Stimulated activated CD8-positive, alpha-beta memory T cell treated with anti-CD3 and anti-CD28 coated beads, Interleukin-12 subunit alpha, Interleukin-12 subunit beta, amount 100 ng/mL, for 4 hours (primary cell): ENCODE results near the gene FAM118A.
A peak's percentile ranks its signal among the peaks of the same experiment; 100 is the strongest.
"Not testable (repeated sequence)": the region's sequence is repeated elsewhere in the genome, so short reads cannot be mapped to it uniquely, and the experiment has no call there.

ENCODE experiments used
- DNase-seq: peaks from one replicate; pipeline ENCODE4 v3.0.0-alpha.2; 2020; ENCODE audit warnings: low read depth

FAM118A gene

DNA sequence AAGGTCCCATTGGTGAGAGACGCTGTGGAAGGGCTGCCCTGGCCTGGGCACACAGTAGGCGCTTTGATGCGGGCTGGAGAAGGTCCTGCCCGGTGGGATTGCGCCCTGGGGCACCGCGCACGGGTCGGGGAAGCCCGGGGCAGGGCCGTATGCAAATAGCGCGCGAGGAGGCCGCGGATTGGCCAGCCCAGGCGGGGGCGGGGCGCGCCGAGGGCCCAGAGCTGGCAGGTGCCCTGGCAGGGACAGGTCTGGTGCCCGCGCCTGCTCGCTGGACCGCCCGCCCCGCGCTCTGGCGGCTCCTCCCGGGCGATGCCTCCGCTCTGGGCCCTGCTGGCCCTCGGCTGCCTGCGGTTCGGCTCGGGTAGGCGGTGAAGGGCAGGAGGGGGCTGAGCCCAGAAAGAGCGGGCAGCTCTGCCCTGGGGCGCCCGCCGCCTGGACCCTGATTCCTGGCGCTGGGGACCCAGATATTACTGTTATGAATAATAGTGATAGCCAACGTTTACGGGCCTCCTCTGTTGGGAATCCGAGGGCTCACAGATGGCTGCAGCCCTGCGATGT, 24.9 kb upstream of the FAM118A start, which contains the start of gene UPK3A:
UPK3A (plus strand) TSS at position 245 of the 558 bp plus-strand sequence; CDS start at position 310, 65 bp downstream.
- DNase-seq = peak; percentile 42

DNA sequence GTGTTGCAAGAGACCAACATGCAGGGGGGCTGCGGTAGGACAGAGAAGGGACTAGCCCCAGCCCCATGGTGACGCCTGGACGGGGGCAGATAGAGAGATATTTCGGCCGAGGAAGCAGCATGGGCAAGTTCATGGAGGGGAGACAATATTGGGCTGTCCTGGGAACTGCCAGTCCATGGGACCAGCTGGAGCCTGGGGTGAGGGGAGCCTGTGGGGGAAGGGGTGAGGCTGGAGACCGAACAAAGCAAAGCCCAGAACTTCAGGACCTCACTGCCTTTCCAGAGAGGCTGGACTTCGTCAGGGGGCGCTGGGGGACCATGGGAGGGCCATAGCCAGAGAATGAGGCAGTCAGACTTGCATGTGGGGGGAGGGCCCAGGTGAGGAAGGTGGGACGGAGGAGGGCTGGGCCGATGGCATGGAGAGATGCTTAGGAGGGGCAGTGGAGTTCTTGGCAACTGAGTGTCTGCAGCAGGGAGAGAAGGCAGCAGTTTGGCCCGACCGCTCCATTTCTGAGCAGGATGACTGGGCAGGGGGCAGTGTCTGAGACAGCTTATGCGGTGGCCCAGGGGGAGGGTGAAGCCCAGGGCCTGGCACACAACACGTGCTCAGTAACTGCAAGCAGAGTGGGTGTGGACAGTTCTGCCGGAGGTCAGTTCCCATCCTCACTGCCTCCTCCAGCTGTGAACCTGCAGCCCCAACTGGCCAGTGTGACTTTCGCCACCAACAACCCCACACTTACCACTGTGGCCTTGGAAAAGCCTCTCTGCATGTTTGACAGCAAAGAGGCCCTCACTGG, 24.3 kb upstream of the FAM118A start:
- DNase-seq = no peak

DNA sequence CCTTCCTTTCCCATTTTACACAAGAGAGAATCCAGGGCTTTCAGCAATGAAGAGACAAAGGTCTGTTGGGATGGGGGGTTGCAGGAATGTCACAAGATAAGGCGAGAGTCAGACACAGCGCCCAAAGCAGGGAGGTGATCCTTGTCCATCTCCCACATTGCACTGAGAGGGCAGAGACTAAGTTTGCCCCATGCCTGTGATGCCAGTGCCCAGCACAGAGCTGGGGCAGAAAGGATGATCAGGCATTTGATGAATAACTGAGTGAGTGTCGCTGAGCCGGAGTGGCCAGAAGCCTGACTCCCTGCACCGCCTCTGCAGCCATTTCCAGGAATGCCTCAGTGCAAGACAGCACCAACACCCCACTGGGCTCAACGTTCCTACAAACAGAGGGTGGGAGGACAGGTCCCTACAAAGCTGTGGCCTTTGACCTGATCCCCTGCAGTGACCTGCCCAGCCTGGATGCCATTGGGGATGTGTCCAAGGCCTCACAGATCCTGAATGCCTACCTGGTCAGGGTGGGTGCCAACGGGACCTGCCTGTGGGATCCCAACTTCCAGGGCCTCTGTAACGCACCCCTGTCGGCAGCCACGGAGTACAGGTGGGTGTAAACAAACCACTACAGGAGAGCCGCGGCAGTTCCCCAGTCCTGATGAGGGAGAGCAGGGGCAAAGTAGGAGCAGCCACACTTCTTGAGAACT, 22.7 kb upstream of the FAM118A start:
- DNase-seq = no peak

DNA sequence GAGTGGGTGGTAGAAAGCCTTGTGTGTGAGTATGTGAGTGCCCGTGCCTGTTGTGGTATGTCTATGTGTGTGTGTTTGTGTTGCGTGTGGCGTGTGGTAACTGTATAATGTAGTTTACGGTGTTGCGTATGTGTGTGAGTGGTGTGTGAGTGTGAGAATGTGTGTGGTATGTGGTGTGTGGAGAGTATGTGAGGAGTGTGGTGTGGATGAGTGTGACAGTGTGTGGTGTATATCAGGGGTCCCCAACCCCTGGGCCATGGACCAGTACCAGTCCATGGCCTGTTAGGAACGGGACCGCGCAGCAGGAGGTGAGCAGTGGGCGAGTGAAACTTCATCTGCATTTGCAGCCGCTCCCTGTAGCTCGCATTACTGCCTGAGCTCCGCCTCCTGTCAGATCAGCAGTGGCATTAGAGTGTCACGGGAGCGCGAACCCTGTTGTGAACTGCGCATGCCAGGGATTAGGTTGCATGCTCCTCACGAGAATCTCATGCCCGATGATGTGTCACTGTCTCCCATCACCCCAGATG, 19.3 kb upstream of the FAM118A start:
- no peak for DNase-seq

DNA sequence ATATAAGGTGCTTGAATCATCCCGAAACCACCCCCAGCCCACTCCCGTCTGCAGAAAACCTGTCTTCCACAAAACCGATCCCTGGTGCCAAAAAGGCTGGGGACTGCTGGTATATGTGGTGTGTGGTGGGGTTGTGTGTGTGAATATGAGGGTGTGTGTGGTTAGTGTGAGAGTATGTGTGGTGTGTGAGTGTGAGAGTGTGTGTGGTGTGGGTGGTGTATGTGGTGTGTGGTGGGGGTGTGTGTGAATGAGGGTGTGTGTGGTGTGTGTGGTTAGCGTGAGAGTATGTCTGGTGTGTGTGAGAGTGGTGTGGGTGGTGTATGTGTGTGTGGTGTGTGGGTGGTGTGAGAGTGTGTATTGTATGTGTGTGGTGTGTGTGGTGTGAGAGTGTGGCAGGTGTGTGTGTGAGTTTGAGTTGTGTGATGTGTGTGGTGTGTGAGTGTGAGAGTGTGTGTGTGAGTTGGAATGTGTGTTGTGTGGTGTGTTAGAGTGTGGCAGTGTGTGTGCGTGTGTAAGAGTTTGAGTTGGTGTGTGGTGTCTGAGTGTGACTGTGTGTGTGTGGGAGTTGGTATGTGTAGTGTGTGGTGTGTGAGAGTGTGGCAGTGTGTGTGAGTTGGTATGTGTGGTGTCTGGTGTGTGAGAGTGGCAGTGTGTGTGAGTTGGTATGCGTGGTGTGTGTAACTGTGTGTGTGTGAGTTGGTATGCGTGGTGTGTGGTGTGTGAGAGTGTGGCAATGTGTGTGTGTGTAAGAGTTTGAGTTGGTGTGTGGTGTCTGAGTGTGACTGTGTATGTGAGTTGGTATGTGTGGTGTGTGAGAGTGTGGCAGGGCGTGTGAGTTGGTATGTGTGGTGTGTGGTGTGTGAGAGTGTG, 18.4 kb upstream of the FAM118A start:
- no peak for DNase-seq

DNA sequence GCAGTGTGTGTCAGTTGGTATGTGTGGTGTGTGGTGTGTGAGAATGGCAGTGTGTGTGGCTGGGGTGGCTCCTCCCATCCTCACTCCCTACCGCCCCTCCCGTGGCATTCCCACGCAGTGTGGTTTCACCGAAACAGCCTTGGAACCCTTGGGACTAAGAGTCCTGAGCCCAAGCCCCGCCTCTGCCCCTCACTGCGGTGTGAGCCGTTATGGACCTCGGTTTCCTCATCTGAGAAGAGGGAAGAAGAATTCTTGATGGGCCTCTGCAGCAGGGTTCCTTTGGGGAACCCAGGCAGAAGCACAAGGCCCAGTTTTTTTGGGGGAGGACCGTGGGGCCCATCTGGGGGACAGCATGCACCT, 17.8 kb upstream of the FAM118A start:
- DNase-seq = no peak

DNA sequence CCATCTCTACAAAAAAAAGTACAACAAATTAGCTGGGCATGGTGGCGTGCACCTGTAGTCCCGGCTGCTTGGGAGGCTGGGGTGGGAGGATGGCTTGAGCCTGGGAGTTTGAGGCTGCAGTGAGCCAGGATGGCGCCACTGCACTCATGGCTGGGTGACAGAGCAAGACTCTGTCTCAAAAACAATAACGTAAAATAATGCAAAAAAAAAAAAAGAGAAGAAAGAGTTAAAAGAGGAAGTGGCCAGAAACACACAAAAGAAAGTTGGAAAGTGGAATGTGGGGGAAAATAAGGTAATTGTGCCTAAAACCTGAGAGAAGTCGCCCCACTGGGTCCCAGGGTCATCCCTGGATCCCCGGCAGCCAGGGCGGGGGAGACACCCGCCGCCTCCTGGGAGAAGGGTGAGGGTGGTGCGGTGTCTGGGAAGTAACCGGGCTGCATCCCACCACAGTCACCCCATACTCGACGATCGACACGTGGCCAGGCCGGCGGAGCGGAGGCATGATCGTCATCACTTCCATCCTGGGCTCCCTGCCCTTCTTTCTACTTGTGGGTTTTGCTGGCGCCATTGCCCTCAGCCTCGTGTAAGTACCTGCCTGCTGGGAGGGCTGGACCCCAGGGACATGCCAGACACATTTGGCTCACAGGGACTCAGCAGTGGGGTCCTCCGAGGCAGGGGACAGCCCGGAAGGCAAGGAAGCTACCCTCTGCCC, 16.8 kb upstream of the FAM118A start:
- DNase-seq = no peak

DNA sequence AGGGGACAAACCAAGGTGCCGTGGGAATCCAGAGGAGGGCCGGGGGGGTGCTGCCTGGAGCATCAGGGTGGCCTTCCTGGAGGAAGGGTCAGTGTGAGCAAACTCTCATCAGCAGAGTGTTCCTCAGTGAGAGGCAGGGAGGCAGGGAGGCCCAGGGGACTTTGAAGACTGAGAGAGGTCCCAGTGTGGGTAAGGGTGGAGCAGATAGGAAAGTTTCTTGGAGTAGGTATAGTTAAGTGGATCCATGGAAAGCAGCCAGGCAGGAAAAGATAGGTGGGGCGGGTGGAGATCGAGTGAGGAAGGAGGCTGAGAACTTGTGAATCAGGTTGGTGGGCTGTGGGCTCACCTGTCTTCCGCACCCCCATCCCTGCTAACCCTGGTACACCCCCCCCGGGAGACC, 15.7 kb upstream of the FAM118A start:
- DNase-seq = no peak

DNA sequence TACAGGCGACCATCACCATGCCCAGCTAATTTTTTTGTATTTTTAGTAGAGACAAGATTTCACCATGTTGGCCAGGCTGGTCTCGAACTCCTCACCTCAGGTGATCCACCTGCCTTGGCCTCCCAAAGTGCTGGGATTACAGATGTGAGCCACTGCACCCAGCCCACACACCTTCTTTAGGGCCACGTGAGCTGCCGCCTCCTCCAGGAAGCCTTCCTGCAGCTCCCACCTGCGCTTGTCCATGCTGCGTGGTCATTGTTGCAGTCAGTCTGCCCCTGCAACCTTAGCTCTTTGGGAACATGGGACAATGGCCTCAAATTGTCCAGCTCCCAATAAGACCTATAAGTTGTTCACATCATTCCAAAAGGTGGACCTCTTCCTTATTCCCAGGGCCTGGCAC, 14.7 kb upstream of the FAM118A start:
- not testable (repeated sequence) for DNase-seq

DNA sequence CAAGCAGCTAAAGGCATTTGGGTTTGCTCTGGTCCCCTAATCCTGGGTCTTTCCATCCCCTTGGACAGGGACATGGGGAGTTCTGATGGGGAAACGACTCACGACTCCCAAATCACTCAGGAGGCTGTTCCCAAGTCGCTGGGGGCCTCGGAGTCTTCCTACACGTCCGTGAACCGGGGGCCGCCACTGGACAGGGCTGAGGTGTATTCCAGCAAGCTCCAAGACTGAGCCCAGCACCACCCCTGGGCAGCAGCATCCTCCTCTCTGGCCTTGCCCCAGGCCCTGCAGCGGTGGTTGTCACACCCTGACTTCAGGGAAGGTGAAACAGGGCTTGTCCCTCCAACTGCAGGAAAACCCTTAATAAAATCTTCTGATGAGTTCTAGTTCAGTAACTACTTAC, 14.2 kb upstream of the FAM118A start:
- no peak for DNase-seq

DNA sequence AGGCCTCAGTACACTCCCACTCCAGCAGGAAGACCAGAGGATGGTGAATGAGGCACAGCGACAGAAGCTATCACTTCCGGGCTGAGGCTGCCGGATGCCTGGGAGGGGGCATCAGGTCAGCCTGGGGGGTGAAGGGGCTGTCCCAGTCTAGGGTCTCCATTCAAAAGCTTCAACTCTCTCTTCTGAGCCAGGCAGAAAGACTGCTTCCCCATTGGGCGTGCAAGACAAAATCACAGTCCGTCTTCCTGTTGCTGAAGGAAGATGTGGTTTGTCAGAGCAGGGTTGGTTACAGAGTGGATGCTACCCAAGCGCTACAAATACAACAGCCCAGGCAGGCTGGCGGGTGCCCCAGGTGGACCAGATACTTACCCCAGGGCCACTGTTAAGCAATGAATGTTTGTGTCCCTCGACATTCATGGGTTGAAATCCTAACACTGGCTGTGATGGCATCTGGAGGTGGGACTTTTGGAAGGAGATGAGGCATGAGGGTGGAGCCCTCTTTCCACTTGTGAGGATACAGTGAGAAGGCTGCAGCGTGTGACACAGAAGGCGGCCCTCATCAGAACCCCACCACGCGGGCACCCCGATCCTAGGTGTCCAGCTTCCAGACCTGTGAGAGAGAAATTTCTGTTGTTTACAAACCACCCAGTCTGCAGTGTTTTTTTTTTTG, 13.0 kb upstream of the FAM118A start:
- no peak for DNase-seq

DNA sequence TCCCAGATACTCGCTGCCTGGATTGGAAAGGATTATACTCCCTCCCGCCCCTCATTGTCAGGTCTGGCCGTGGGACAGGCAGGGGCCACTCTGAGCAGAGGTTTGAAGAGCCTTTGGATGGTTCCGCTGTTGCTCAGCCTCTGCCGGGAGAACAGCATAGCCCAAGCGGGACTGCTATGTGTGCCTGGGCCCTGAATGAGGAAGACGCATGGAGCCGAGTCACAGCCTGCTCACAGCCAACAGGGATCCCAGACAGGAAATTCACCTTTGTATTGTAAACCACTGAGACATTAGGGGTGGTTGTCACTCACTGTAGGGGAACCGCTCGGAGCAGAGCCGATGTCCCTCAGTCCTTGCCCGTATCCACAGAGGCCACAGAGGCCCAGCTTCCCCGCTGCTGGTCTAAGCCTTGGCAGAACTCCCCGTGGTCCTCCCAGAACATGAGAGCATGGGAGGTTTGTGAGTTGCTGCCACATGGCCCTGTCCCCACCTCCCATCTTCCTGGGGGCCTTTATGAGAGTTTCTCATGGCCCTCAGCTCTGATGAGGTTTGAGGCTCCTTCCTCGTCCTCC, 10.7 kb upstream of the FAM118A start:
- DNase-seq = no peak

DNA sequence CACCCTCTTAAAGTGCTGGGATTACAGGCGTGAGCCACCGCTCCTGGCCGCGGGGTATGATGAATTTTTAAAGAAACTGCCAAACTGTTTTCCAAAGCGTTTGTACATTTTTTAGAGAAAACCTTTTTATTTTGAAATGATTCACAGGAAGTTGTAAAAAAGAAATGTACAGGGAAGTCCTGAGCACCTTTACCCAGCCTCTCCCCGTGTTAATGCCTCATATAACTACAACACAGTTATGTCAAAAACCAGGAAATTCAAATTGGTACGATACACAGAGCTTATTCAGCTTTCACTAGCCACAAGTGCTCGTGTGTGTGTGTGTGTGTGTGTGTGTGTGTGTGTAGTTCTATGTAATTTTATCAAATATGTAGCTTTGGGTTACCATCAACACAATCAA, 7.0 kb upstream of the FAM118A start:
- no peak for DNase-seq

DNA sequence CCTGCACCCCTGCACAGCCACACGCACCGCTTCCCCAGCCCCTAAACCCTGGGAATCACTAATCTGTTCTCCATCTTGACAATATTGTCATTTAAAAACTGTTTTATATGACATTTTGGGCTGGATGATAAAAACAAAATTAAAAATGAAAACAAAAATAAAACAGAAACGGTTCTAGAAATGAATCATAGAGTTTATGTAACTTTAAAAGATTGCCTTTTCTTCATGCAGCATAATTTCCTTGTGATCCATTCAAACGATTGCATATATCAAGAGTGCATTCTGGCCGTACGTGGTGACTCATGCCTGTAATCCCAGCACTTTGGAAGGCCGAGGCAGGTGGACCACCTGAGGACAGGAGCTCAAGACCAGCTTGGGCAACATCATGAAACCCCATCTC, 6.6 kb upstream of the FAM118A start:
- no peak for DNase-seq

DNA sequence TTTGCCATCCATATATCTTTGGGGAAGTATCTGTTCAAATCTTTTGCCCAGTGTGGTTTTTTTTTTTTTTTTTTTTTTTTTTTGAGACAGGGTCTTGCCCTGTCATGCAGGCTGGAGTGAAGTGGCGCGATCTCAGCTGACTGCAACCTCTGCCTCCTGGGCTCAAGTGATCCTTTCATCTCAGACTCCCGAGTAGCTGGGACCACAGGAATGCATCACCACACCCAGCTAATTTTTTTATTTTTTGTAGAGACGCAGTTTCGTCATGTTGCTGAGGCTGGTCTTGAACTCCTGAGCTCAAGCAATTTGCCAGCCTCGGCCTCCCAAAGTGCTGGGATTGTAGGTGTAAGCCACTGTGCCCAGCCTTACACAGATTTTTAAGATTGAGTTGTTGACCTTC, 4.8 kb upstream of the FAM118A start:
- DNase-seq = no peak

DNA sequence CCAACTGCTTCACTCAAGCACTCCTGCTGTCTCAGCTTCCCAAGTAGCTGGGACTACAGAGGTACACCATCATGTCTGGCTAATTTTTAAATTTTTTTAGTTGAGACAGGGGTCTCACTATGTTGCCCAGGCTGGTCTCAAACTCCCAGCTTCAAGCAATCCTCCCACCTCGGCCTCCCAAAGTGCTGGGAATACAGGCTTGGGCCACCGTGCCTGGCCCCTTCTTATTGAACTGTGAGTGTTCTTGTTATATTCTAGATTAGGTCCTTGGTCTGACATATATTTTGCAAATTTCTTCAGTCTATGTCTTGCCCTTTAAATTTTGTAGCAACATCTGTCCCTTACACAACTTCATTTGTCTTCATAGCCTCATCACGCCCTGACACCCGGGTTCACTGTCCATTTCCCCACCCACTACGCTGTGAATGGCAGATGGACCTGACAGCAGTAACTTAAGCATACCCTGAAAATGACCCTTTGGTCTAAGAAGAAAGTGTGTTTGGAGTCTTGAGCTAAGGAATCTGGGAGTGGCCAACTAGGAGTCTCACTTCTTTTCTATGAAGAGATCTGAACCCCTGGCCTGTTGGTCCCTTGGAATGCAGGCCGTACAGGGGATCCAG, 4.2 kb upstream of the FAM118A start:
- DNase-seq = no peak

DNA sequence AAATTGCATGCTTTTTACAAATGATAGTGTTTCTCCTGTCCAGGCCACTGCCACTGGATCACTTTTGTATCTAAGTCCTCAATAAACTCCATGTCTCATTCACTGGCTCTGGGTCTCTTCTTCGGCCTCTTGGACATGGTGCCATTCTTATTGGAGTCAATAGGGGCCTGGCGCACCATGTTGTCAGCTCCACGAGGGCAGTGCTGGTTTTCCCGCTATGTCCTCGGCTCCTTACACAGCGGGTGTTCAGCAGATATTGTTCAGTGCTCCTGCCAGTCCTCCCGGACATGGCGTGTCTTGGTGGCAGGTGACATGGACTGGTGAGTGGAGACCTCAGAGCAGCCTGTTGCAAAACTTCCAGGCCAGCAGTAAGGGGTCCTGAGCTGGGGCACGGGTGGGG, 3.6 kb upstream of the FAM118A start:
- DNase-seq = no peak

DNA sequence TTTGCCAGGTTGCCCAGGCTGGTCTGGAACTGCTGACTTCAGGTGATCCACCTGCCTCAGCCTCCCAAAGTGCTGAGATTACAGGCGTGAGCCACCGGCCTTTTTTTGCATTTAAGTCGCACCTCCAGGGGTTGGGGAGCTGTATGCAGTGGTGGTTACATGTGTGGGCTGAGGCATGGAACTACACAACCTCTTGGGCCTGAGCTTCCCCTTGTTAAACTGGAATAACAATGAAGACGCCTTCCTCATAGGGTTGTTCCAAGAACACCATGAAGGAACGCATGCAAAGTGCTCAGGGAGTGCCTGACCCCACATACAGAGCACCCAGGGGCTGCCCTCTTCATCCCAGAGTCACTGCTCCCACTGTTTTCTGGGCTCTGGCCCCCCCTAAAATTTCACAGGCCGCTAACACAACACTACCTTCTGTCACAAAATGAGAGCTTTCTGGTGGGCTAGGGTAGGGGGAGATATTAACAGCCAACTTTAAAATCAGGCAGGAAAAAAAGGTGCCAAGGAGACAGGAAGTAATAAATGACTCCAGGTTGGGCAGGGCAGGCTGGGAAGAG, 1.3 kb upstream of the FAM118A start:
- no peak for DNase-seq

DNA sequence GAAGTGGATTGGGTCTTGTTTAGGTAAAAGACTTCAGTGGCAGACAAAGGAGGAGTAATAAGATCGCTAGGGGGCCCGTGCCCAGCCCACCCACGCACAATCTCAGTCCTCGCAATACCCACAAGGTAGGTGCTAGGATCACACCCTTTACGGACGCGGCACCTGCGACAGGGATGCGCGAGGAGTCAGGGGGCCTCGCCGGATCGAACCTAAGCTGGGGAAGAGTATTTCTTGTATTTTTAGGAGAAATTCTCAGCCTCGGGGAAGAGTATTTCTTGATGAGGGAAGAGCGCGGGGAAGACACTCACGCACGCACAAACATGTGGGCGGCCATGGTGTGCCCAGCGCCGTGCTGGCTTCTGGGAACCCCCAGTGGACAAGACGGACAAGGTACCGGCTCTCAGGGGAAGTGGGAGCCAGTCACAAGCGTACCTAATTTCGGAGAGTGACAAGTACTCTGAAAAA, 745 bp upstream of the FAM118A start:
- no peak for DNase-seq
